ENCODE measurements around the gene CIT. TPM values are rescaled to one million over a fixed set of nuclear protein-coding genes. Genes with fewer than 3 reads are reported as not detected.

Gene CIT
- total and polyA plus RNA-seq, 2 donors (not counting 3 experiments of a cell fraction or from before 2014, with no cell fraction given) = 13.3 to 61.8 TPM

- no peak for TF ChIP-seq JUN (IDR thresholded peaks at IDR 0.05; ENCODE audit: borderline replicate concordance, insufficient read depth, insufficient read length, low read depth)
- no peak for TF ChIP-seq POLR2A (IDR thresholded peaks at IDR 0.05; ENCODE audit: low read depth, low read length)
- no peak for TF ChIP-seq MAX (IDR thresholded peaks at IDR 0.05; ENCODE audit: insufficient read depth, insufficient read length)
- no peak for TF ChIP-seq FOS (IDR thresholded peaks at IDR 0.05; ENCODE audit: borderline replicate concordance, insufficient read depth, low read length)
- TF ChIP-seq, protein P1, sequence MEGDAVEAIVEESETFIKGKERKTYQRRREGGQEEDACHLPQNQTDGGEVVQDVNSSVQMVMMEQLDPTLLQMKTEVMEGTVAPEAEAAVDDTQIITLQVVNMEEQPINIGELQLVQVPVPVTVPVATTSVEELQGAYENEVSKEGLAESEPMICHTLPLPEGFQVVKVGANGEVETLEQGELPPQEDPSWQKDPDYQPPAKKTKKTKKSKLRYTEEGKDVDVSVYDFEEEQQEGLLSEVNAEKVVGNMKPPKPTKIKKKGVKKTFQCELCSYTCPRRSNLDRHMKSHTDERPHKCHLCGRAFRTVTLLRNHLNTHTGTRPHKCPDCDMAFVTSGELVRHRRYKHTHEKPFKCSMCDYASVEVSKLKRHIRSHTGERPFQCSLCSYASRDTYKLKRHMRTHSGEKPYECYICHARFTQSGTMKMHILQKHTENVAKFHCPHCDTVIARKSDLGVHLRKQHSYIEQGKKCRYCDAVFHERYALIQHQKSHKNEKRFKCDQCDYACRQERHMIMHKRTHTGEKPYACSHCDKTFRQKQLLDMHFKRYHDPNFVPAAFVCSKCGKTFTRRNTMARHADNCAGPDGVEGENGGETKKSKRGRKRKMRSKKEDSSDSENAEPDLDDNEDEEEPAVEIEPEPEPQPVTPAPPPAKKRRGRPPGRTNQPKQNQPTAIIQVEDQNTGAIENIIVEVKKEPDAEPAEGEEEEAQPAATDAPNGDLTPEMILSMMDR (IDR thresholded peaks at IDR 0.05; ENCODE audit: extremely low read depth in 1 of 2, insufficient read depth in 1 of 2, low read depth in 1 of 2, low read length in 2 of 2) = no peak
- TF ChIP-seq MYC (IDR thresholded peaks at IDR 0.05; ENCODE audit: low read depth, low read length) = no peak
- TF ChIP-seq POLR2AphosphoS5 (IDR thresholded peaks at IDR 0.05; ENCODE audit: insufficient read depth, low read depth, low read length) = no peak
- no peak for TF ChIP-seq EZH2 (IDR thresholded peaks at IDR 0.05; ENCODE audit: borderline replicate concordance, low read depth, low read length, severe bottlenecking)
- TF ChIP-seq GATA2 (IDR thresholded peaks at IDR 0.05; ENCODE audit: insufficient read depth, insufficient read length, low read depth, low read length) = no peak
- no TSS peak for BruUV-seq (replicated peaks)
- no peak overlapping the region for H3K9ac ChIP-seq (replicated peaks; ENCODE audit: extremely low read depth, insufficient read depth, low read length)
- POLR2A ChIA-PET = no interaction called here
- peaks cover 17% of the 10 kb centered on the region for H3K4me1 ChIP-seq (ENCODE audit: control insufficient read depth, extremely low read depth, insufficient read depth, low read length)
- H3K79me2 ChIP-seq (ENCODE audit: control insufficient read depth, insufficient read depth, low read length) = no peaks in the 10 kb centered on the region
- no peak overlapping the region for H3K4me3 ChIP-seq (replicated peaks in 1 of 3; ENCODE audit: insufficient read depth in 1 of 3, low read depth in 1 of 3, low read length in 3 of 3)
- intact Hi-C loops (cut with micrococcal nuclease) (no loop called here), dilution Hi-C loops (cut with MboI; ENCODE audit: extremely low pct_ligation_motif_present, low sequenced_read_pairs) (no loop called here)
- no peaks in the 10 kb centered on the region for H3K9me3 ChIP-seq (replicated peaks; ENCODE audit: control insufficient read depth, insufficient read depth, low read length)
- H3K27ac ChIP-seq (ENCODE audit: insufficient read depth, low read depth, low read length) = no peak overlapping the region
- H2AFZ ChIP-seq (ENCODE audit: low read depth, low read length) = no peak overlapping the region
- CTCF ChIA-PET = no interaction called here
- no peaks in the 10 kb centered on the region for H3K36me3 ChIP-seq (ENCODE audit: control insufficient read depth in 2 of 2, extremely low read depth in 1 of 2, insufficient read depth in 2 of 2, low read length in 2 of 2)
- no peak for FAIRE-seq
- no peaks in the 10 kb centered on the region for H3K27me3 ChIP-seq (ENCODE audit: control insufficient read depth in 2 of 2, insufficient read depth in 2 of 2, low read length in 2 of 2)
- H4K20me1 ChIP-seq (replicated peaks; ENCODE audit: control insufficient read depth, extremely low read depth, insufficient read depth, low read length) = no peaks in the 10 kb centered on the region
- DNase-seq (ENCODE audit: low read depth, low spot score) = no peak
- H3K9me1 ChIP-seq (replicated peaks; ENCODE audit: control insufficient read depth, extremely low read depth, insufficient read depth, low read length) = no peaks in the 10 kb centered on the region
- H3K4me2 ChIP-seq (ENCODE audit: insufficient read depth, low read length) = no peak overlapping the region
Observed at GRCh38 chr12:119720349-119720748, 156.8 kb downstream of the CIT start.
